GM23338 (cell line): Measurements from ENCODE around the gene FLNA. TPM values are rescaled to one million over a fixed set of nuclear protein-coding genes. Genes with fewer than 3 reads are reported as not detected.
A peak's percentile ranks its signal among the peaks of the same experiment; 100 is the strongest.

ENCODE experiments used
- ATAC-seq: fragments of 200-7000 bp; cut with Tn5 transposase; 3 replicates; pipeline ENCODE4 v1.9.1; 2020
- DNase-seq: peaks from one replicate; pipeline ENCODE4 v3.0.0-alpha.2; 2015; ENCODE audit warnings: low spot score
- H2AFZ ChIP-seq: fragments of 200-600 bp; sonication (generic); 2 replicates; pipeline ENCODE4 v1.8.0; 2016; ENCODE audit warnings: antibody characterized with exemption, mild to moderate bottlenecking, moderate library complexity
- H3F3A ChIP-seq: fragments of 200-600 bp; sonication (generic); replicated peaks from 2 replicates; pipeline ENCODE4 v1.8.0; 2017; ENCODE audit warnings: antibody characterized with exemption, mixed run types, low read depth
- H3K27ac ChIP-seq: fragments of 200-600 bp; sonication (generic); 2 replicates; pipeline ENCODE4 v1.6.1; 2016; ENCODE audit warnings: low read depth
- H3K27me3 ChIP-seq: fragments of 200-600 bp; sonication (generic); 2 replicates; pipeline ENCODE4 v1.8.0; 2016; ENCODE audit warnings: mild to moderate bottlenecking, mixed run types, moderate library complexity; ENCODE audit not compliant: insufficient read depth
- H3K36me3 ChIP-seq: fragments of 200-600 bp; sonication (generic); 2 replicates; pipeline ENCODE4 v1.8.0; 2016; ENCODE audit warnings: mild to moderate bottlenecking; ENCODE audit not compliant: insufficient read depth
- H3K4me1 ChIP-seq: fragments of 200-600 bp; sonication (generic); 2 replicates; pipeline ENCODE4 v1.8.0; 2016; ENCODE audit warnings: mild to moderate bottlenecking, moderate library complexity; ENCODE audit not compliant: insufficient read depth
- H3K4me2 ChIP-seq: fragments of 200-600 bp; sonication (generic); 2 replicates; pipeline ENCODE4 v1.7.1; 2017; ENCODE audit warnings: mixed run types
- H3K4me3 ChIP-seq: fragments of 200-600 bp; sonication (generic); 2 replicates; pipeline ENCODE4 v1.6.1; 2016; ENCODE audit warnings: mixed run types
- H3K79me2 ChIP-seq: fragments of 200-600 bp; sonication (generic); replicated peaks from 2 replicates; pipeline ENCODE4 v1.8.0; 2017; ENCODE audit warnings: mild to moderate bottlenecking; ENCODE audit not compliant: insufficient read depth
- H3K9me2 ChIP-seq: fragments of 200-600 bp; sonication (generic); 2 replicates; pipeline ENCODE4 v1.8.0; 2017; ENCODE audit not compliant: insufficient read depth
- H4K20me1 ChIP-seq: fragments of 200-600 bp; sonication (generic); replicated peaks from 2 replicates; pipeline ENCODE4 v1.8.0; 2017; ENCODE audit warnings: mild to moderate bottlenecking; ENCODE audit not compliant: insufficient read depth
- H3K27ac Mint-ChIP-seq: 2 replicates; pipeline ENCODE4 v1.8.0; 2020; ENCODE audit warnings: inconsistent platforms, mild to moderate bottlenecking, moderate library complexity, mixed read lengths
- H3K27me3 Mint-ChIP-seq: 3 replicates; pipeline ENCODE4 v1.8.0; 2022; ENCODE audit warnings: low read depth, mild to moderate bottlenecking, moderate library complexity, mixed read lengths, inconsistent platforms; ENCODE audit not compliant: insufficient read depth, poor library complexity
- H3K36me3 Mint-ChIP-seq: 3 replicates; pipeline ENCODE4 v1.8.0; 2021; ENCODE audit warnings: low read depth, mild to moderate bottlenecking, inconsistent platforms, moderate library complexity, mixed read lengths
- H3K4me1 Mint-ChIP-seq: 3 replicates; pipeline ENCODE4 v1.8.0; 2020; ENCODE audit warnings: mild to moderate bottlenecking, inconsistent platforms, mixed read lengths
- H3K4me3 Mint-ChIP-seq: 3 replicates; pipeline ENCODE4 v1.8.0; 2021; ENCODE audit warnings: moderate library complexity, mild to moderate bottlenecking, inconsistent platforms, mixed read lengths
- H3K9me3 Mint-ChIP-seq: 3 replicates; pipeline ENCODE4 v1.8.0; 2020; ENCODE audit warnings: moderate library complexity, mild to moderate bottlenecking, inconsistent platforms, mixed read lengths
- CREB1 ChIP-seq: fragments of 250-450 bp; sonication (Bioruptor Pico); IDR thresholded peaks from 2 replicates; pipeline ENCODE4 v1.5.0; 2020; ENCODE audit warnings: low read depth, mild to moderate bottlenecking, moderate library complexity
- EZH2phosphoT487 ChIP-seq: fragments of 200-600 bp; sonication (generic); IDR thresholded peaks from one replicate; pipeline ENCODE4 v1.8.1; 2018; ENCODE audit warnings: antibody characterized with exemption; ENCODE audit not compliant: unreplicated experiment
- JUNB ChIP-seq: IDR thresholded peaks from one replicate; pipeline ENCODE4 v1.6.1; 2016; ENCODE audit warnings: antibody characterized with exemption; ENCODE audit not compliant: unreplicated experiment
- POLR2AphosphoS5 ChIP-seq: IDR thresholded peaks from 2 replicates; pipeline ENCODE4 v1.6.1; 2016; ENCODE audit warnings: antibody characterized with exemption, low read depth
- ZNF114 ChIP-seq: fragments of 250-450 bp; sonication (Bioruptor Pico); IDR thresholded peaks from 2 replicates; pipeline ENCODE4 v1.5.0; 2020; ENCODE audit warnings: mild to moderate bottlenecking, moderate library complexity
- ZNF331 ChIP-seq: fragments of 250-450 bp; sonication (Bioruptor Pico); IDR thresholded peaks from 2 replicates; pipeline ENCODE4 v1.5.0; 2020; ENCODE audit warnings: low read depth, mild to moderate bottlenecking, moderate library complexity
- polyA plus RNA-seq: library from polyadenylated mRNA; unstranded; fragments of >200 nt; fragmentation: Nextera tagmentation; extraction: Ambion mirVana; gene quantifications from 2 replicates; pipeline ENCODE4 v1.2.1, GENCODE V29; 2016
- total RNA-seq: library from RNA; depleted of rRNA; stranded (reverse); fragments of >200 nt; shearing (Covaris generic); gene quantifications from 2 replicates; pipeline ENCODE4 v1.2.3, GENCODE V29; 2014
- TF ChIP-seq, protein P1 (sequence below): fragments of 250-450 bp; sonication (Bioruptor Pico); IDR thresholded peaks from 2 replicates; pipeline ENCODE4 v1.5.0; 2020; ENCODE audit warnings: mild to moderate bottlenecking, moderate library complexity
- TF ChIP-seq, protein P2 (sequence below): IDR thresholded peaks from 2 replicates; pipeline ENCODE4 v1.6.1; 2016; ENCODE audit warnings: antibody characterized with exemption
- TF ChIP-seq, protein P3 (sequence below), 2 experiments: fragments of 200-600 bp in 1 of 2; sonication (generic) in 1 of 2; conservative IDR thresholded peaks; 2 replicates each; pipeline versions ENCODE4 v1.5.1 to v1.6.1; 2016 to 2017; ENCODE audit warnings: antibody characterized with exemption in 2 of 2, low read depth in 2 of 2, mild to moderate bottlenecking in 2 of 2, moderate library complexity in 1 of 2

Gene FLNA
- total and polyA plus RNA-seq, 2 experiments from 2014 or later = 579 to 1,445 TPM

DNA sequence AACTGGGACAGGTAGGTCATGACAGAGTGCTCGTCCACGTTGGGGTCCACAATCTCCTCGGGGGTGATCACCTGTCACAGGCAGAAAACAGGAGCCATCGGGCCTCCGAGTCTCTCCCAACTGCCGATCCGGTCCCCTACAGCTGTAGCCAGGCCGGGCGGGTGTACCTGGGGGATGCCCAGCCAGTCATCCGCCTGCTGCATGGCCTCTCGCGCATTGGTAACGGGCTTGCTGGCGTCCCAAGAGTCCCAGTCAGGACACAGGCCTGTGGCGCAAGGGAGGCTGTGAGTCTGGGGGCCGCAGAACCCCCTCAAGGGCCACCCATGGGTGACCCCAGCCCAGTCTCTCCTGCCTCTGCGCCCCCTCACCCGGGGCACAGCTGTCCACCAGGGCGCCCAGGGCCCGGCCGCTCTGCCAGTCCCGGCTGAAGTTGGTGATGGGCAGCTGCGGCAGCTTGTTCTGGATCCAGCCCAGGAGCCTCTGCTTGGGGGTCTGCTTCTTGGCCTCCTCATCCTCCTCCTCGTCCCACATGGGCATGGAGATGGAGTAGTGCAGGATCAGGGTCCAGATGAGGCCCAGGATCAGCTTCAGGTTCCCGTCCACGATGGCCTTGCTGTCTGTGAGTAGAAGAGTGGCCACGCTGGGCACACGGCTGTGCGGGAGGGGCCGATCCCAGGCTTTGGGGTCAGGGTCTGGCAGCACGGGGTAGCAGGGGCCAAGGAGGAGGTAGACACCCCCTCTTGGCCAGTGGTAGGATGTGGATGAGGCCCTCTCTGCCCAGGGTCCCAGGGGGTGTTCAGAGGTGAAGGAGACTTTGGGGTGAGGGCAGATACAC, 6.7 kb downstream of the FLNA start (continued):
- TF ChIP-seq, protein P1, sequence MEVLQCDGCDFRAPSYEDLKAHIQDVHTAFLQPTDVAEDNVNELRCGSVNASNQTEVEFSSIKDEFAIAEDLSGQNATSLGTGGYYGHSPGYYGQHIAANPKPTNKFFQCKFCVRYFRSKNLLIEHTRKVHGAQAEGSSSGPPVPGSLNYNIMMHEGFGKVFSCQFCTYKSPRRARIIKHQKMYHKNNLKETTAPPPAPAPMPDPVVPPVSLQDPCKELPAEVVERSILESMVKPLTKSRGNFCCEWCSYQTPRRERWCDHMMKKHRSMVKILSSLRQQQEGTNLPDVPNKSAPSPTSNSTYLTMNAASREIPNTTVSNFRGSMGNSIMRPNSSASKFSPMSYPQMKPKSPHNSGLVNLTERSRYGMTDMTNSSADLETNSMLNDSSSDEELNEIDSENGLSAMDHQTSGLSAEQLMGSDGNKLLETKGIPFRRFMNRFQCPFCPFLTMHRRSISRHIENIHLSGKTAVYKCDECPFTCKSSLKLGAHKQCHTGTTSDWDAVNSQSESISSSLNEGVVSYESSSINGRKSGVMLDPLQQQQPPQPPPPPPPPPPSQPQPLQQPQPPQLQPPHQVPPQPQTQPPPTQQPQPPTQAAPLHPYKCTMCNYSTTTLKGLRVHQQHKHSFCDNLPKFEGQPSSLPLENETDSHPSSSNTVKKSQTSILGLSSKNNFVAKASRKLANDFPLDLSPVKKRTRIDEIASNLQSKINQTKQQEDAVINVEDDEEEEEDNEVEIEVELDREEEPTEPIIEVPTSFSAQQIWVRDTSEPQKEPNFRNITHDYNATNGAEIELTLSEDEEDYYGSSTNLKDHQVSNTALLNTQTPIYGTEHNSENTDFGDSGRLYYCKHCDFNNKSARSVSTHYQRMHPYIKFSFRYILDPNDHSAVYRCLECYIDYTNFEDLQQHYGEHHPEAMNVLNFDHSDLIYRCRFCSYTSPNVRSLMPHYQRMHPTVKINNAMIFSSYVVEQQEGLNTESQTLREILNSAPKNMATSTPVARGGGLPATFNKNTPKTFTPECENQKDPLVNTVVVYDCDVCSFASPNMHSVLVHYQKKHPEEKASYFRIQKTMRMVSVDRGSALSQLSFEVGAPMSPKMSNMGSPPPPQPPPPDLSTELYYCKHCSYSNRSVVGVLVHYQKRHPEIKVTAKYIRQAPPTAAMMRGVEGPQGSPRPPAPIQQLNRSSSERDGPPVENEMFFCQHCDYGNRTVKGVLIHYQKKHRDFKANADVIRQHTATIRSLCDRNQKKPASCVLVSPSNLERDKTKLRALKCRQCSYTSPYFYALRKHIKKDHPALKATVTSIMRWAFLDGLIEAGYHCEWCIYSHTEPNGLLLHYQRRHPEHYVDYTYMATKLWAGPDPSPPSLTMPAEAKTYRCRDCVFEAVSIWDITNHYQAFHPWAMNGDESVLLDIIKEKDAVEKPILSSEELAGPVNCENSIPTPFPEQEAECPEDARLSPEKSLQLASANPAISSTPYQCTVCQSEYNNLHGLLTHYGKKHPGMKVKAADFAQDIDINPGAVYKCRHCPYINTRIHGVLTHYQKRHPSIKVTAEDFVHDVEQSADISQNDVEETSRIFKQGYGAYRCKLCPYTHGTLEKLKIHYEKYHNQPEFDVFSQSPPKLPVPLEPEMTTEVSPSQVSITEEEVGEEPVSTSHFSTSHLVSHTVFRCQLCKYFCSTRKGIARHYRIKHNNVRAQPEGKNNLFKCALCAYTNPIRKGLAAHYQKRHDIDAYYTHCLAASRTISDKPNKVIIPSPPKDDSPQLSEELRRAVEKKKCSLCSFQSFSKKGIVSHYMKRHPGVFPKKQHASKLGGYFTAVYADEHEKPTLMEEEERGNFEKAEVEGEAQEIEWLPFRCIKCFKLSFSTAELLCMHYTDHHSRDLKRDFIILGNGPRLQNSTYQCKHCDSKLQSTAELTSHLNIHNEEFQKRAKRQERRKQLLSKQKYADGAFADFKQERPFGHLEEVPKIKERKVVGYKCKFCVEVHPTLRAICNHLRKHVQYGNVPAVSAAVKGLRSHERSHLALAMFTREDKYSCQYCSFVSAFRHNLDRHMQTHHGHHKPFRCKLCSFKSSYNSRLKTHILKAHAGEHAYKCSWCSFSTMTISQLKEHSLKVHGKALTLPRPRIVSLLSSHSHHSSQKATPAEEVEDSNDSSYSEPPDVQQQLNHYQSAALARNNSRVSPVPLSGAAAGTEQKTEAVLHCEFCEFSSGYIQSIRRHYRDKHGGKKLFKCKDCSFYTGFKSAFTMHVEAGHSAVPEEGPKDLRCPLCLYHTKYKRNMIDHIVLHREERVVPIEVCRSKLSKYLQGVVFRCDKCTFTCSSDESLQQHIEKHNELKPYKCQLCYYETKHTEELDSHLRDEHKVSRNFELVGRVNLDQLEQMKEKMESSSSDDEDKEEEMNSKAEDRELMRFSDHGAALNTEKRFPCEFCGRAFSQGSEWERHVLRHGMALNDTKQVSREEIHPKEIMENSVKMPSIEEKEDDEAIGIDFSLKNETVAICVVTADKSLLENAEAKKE (CRISPR knock-in tag) = no peak
- TF ChIP-seq JUNB (no peak), CREB1 (CRISPR knock-in tag) (no peak), EZH2phosphoT487 (no peak)

DNA sequence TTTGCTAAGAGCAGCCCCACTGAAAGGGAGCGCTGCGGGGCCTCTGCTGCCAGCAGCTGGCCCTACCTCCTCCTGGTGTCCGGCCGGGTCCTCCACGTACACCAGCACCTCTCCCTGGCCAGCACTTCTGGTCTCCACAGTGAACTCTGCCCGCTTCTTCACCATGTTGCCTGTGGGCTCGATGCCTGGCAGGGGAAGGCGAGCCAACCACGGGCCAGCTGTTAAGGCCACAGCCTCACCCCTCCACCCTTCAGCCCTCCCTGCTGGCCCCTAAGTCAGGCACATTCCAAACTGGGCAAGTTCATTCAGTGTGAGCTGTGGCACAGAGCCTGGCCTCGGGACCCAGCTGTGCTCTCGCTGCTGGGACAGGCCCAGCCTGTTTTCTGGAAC, 7.8 kb downstream of the FLNA start:
- H3K79me2 ChIP-seq = peaks cover 55% of the 10 kb centered on the region
- no peak overlapping the region for H3K4me3 ChIP-seq
- Mint-ChIP-seq H3K36me3 (peaks cover 75% of the 10 kb centered on the region), H3K27ac (peak overlapping the region; percentile 70; the same call in 1 of the 2 replicates), H3K4me3 (no peak overlapping the region), H3K27me3 (peaks cover 23% of the 10 kb centered on the region), H3K9me3 (peaks cover 5% of the 10 kb centered on the region; the same call in 2 of the 3 replicates), H3K4me1 (no peaks in the 10 kb centered on the region; the same call in 2 of the 3 replicates)
- 0 out of 2 replicates have a peak, but pooled peaks cover 4% of the 10 kb centered on the region for H3F3A ChIP-seq
- DNase-seq = no peak
- H3K4me2 ChIP-seq = no peak overlapping the region
- H4K20me1 ChIP-seq = peaks cover 6% of the 10 kb centered on the region
- no peak overlapping the region for H2AFZ ChIP-seq
- H3K27me3 ChIP-seq = no peaks in the 10 kb centered on the region
- 0 out of 2 replicates have a peak overlapping the region, but pooled peaks have one; percentile 19 for H3K27ac ChIP-seq
- H3K4me1 ChIP-seq = no peaks in the 10 kb centered on the region
- no peak for ATAC-seq
- no peaks in the 10 kb centered on the region for H3K9me2 ChIP-seq
- H3K36me3 ChIP-seq = peaks cover 9% of the 10 kb centered on the region
- TF ChIP-seq ZNF331 (CRISPR knock-in tag) = no peak
- no peak for TF ChIP-seq ZNF114
- TF ChIP-seq, protein P2, sequence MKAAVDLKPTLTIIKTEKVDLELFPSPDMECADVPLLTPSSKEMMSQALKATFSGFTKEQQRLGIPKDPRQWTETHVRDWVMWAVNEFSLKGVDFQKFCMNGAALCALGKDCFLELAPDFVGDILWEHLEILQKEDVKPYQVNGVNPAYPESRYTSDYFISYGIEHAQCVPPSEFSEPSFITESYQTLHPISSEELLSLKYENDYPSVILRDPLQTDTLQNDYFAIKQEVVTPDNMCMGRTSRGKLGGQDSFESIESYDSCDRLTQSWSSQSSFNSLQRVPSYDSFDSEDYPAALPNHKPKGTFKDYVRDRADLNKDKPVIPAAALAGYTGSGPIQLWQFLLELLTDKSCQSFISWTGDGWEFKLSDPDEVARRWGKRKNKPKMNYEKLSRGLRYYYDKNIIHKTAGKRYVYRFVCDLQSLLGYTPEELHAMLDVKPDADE = no peak
- no peak for TF ChIP-seq CREB1 (CRISPR knock-in tag)
- TF ChIP-seq POLR2AphosphoS5 = no peak; the same call in 1 of the 2 replicates
- TF ChIP-seq, protein P3, sequence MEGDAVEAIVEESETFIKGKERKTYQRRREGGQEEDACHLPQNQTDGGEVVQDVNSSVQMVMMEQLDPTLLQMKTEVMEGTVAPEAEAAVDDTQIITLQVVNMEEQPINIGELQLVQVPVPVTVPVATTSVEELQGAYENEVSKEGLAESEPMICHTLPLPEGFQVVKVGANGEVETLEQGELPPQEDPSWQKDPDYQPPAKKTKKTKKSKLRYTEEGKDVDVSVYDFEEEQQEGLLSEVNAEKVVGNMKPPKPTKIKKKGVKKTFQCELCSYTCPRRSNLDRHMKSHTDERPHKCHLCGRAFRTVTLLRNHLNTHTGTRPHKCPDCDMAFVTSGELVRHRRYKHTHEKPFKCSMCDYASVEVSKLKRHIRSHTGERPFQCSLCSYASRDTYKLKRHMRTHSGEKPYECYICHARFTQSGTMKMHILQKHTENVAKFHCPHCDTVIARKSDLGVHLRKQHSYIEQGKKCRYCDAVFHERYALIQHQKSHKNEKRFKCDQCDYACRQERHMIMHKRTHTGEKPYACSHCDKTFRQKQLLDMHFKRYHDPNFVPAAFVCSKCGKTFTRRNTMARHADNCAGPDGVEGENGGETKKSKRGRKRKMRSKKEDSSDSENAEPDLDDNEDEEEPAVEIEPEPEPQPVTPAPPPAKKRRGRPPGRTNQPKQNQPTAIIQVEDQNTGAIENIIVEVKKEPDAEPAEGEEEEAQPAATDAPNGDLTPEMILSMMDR (conservative IDR thresholded peaks at IDR 0.05; ENCODE audit: low read depth in 2 of 2) = no peak
